Neural crest cell (in vitro differentiated cells): ENCODE results near the gene DAB2IP. TPM values are rescaled to one million over a fixed set of nuclear protein-coding genes. Genes with fewer than 3 reads are reported as not detected.

Source experiments
- DNase-seq: peaks from one replicate; pipeline ENCODE4 v3.0.0; 2021; ENCODE audit warnings: low read depth, mixed read lengths, low spot score
- H3K27ac Mint-ChIP-seq: one replicate; pipeline ENCODE4 v1.8.0; 2021; ENCODE audit warnings: mild to moderate bottlenecking, mixed read lengths; ENCODE audit not compliant: unreplicated experiment
- H3K27me3 Mint-ChIP-seq: 2 replicates; pipeline ENCODE4 v1.8.0; 2021; ENCODE audit warnings: low read depth, mild to moderate bottlenecking, mixed read lengths
- H3K36me3 Mint-ChIP-seq: 2 replicates; pipeline ENCODE4 v1.8.0; 2021; ENCODE audit warnings: low read depth, mild to moderate bottlenecking, mixed read lengths
- H3K4me1 Mint-ChIP-seq: 2 replicates; pipeline ENCODE4 v1.8.0; 2021; ENCODE audit warnings: mixed read lengths
- H3K4me3 Mint-ChIP-seq: one replicate; pipeline ENCODE4 v1.8.0; 2021; ENCODE audit warnings: mild to moderate bottlenecking, mixed read lengths
- H3K9me3 Mint-ChIP-seq: 2 replicates; pipeline ENCODE4 v1.8.0; 2021; ENCODE audit warnings: mixed read lengths
- CTCF ChIP-seq: fragments of 200-600 bp; sonication (generic); conservative IDR thresholded peaks from 2 replicates; pipeline ENCODE4 v1.5.0; 2021; ENCODE audit warnings: antibody characterized with exemption, mild to moderate bottlenecking
- total RNA-seq: library from RNA; stranded (reverse); gene quantifications from 2 replicates; pipeline ENCODE4 v1.2.1, GENCODE V29; 2021

The DAB2IP gene
- total RNA-seq, 1 donor from 2014 or later: 48.3 TPM

- Mint-ChIP-seq H3K4me3 (no peak overlapping the region), H3K9me3 (peaks cover 10% of the 10 kb centered on the region), H3K27ac (no peak overlapping the region), H3K4me1 (no peaks in the 10 kb centered on the region), H3K27me3 (peaks cover 3% of the 10 kb centered on the region), H3K36me3 (peaks cover 3% of the 10 kb centered on the region)
- no peak for TF ChIP-seq CTCF
- no peak for DNase-seq
Measured at GRCh38 chr9:121807069-121807822, 155.8 kb downstream of the DAB2IP start.

- Mint-ChIP-seq H3K27me3 (peaks cover 3% of the 10 kb centered on the region), H3K27ac (no peak overlapping the region), H3K36me3 (peaks cover 3% of the 10 kb centered on the region), H3K9me3 (peaks cover 10% of the 10 kb centered on the region), H3K4me1 (peaks cover 3% of the 10 kb centered on the region), H3K4me3 (no peak overlapping the region)
- no peak for TF ChIP-seq CTCF
- DNase-seq: no peak
Measured at GRCh38 chr9:121807823-121808278, 156.4 kb downstream of the DAB2IP start.

DNA sequence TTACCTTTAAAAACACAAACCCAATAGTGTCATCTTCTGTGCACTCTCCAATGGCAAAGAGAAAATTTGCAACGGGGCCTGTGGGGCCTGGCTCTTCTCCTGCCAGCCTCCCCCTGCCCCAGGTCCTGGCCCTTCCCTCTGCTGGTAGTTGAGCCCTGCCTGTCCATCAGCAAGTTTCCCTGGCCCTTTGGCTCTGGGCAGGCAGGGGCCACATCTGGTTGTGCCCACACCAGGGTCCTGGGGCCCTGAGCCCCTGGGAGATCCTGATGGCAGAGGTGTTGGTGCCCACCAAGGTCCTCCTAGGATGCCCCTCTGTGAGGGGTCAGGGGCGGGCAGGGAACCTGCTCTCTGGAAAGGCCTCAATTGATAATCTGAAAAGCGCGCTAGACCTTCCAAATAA is 157.3 kb downstream of the DAB2IP start:
- Mint-ChIP-seq H3K4me3 (no peak overlapping the region), H3K36me3 (no peaks in the 10 kb centered on the region), H3K4me1 (peaks cover 7% of the 10 kb centered on the region), H3K9me3 (peaks cover 10% of the 10 kb centered on the region), H3K27me3 (no peaks in the 10 kb centered on the region), H3K27ac (no peak overlapping the region)
- DNase-seq: no peak
- TF ChIP-seq CTCF: no peak

DNA sequence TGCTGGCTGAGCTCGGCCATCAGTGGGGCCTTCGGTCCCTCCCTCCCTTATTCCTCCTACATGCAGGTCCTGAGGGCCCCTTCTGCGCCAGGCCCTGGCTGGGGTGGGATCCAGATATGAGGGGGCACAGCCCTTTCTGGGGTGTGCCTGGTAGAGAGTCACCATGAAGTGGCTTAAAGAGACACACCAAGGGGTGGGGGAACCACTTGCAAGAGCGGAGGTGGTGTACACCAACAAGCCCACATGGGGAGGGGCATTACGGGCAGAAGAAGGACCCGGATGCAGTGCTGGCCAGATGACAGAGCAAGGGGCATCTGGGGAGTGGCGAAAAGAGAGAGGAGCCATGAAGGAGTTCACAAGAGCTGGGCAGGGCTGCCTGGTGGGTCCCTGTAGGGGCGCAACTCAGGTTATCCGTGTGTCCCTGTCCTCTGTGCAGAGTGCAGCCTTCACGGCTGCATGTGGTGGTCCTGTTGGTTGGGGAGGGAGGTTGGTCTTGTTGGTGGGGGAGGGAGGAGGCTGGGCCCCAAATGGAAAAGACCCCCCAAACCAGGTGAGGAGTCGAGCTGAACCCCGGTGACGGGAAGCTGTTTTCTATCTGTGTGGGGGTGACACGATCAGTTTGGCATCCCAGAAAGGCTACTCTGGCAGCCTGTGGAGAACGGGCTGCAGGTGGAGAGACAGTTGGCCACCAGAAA is 158.1 kb downstream of the DAB2IP start:
- peaks cover 8% of the 10 kb centered on the region for H3K4me1 Mint-ChIP-seq
- peaks cover 4% of the 10 kb centered on the region for H3K9me3 Mint-ChIP-seq
- TF ChIP-seq CTCF: no peak
- no peaks in the 10 kb centered on the region for H3K36me3 Mint-ChIP-seq
- no peak overlapping the region for H3K27ac Mint-ChIP-seq
- H3K27me3 Mint-ChIP-seq: no peaks in the 10 kb centered on the region
- no peak overlapping the region for H3K4me3 Mint-ChIP-seq
- DNase-seq: no peak

DNA sequence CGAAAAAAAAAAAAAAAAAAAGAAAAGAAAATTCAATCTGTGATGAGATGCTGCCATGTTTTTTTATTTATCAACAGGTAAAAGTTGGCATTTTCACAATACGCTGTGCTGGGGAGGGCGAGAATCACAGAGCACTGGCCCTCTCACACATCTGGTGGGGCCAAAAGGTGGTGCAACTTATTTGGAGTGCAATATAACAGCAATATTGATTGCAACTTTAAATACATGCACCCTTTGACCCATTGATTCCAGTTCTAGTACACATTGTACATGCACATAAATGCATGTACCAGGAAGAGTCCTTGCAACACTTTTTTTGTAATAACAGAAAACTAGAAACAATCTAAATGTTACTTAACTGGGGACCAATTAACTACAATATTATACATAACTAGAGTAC is 159.1 kb downstream of the DAB2IP start:
- Mint-ChIP-seq H3K9me3 (no peaks in the 10 kb centered on the region), H3K27me3 (peaks cover 3% of the 10 kb centered on the region), H3K27ac (no peak overlapping the region), H3K4me3 (no peak overlapping the region), H3K4me1 (peaks cover 15% of the 10 kb centered on the region), H3K36me3 (no peaks in the 10 kb centered on the region)
- TF ChIP-seq CTCF: no peak
- DNase-seq: no peak
